H1 (cell line): ENCODE results near the gene SSTR5. TPM values are rescaled to one million over a fixed set of nuclear protein-coding genes. Genes with fewer than 3 reads are reported as not detected.

ENCODE experiments used
- CTCF ChIA-PET: fragments of 300-600 bp; sonication (Branson Sonifier 250); formaldehyde crosslinking; loops from one replicate; lab custom pipeline; 2021; ENCODE audit not compliant: partially characterized antibody; lab: Charles Lee
- POLR2A ChIA-PET: fragments of 300-600 bp; sonication (Branson Sonifier 250); formaldehyde crosslinking; loops from one replicate; lab custom pipeline; 2021; ENCODE audit warnings: inconsistent platforms; ENCODE audit not compliant: partially characterized antibody; lab: Charles Lee
- DNase-seq, 2 experiments: peaks; one replicate each; pipeline versions ENCODE4 v3.0.0 to v3.0.0-alpha.2; 2010 to 2022; ENCODE audit warnings: low spot score in 2 of 2, low read depth in 1 of 2, mixed read lengths in 1 of 2
- FAIRE-seq: peaks from 2 replicates; lab custom pipeline; 2011; peaks lifted over from hg19 to GRCh38; lab: Jason Lieb, UNC
- H2AFZ ChIP-seq: 2 replicates; pipeline ENCODE4 v1.8.1; 2012; ENCODE audit warnings: low read length, inconsistent platforms
- H2AK5ac ChIP-seq: 2 replicates; pipeline ENCODE4 v1.6.1; 2013; ENCODE audit warnings: low read depth, low read length
- H2BK120ac ChIP-seq: replicated peaks from 2 replicates; pipeline ENCODE3; 2013; ENCODE audit warnings: low read depth, low read length, inconsistent platforms
- H2BK12ac ChIP-seq: 2 replicates; pipeline ENCODE4 v1.6.1; 2013; ENCODE audit warnings: low read depth, low read length
- H2BK15ac ChIP-seq: 2 replicates; pipeline ENCODE4 v1.6.1; 2013; ENCODE audit warnings: low read length
- H2BK20ac ChIP-seq: 2 replicates; pipeline ENCODE4 v1.6.1; 2013; ENCODE audit warnings: low read length
- H2BK5ac ChIP-seq: 2 replicates; pipeline ENCODE4 v1.6.1; 2013; ENCODE audit warnings: low read depth, low read length
- H3K14ac ChIP-seq: 2 replicates; pipeline ENCODE4 v1.6.1; 2013; ENCODE audit warnings: inconsistent platforms; ENCODE audit not compliant: insufficient read length
- H3K18ac ChIP-seq: 2 replicates; pipeline ENCODE4 v1.6.1; 2013; ENCODE audit warnings: low read length; ENCODE audit errors: extremely low read depth
- H3K23ac ChIP-seq: 2 replicates; pipeline ENCODE4 v1.6.1; 2013; ENCODE audit warnings: inconsistent platforms; ENCODE audit not compliant: insufficient read length
- H3K23me2 ChIP-seq: 2 replicates; pipeline ENCODE4 v1.6.1; 2013; ENCODE audit warnings: low read depth, low read length
- H3K27ac ChIP-seq: 2 replicates; pipeline ENCODE4 v1.6.1; 2011; ENCODE audit warnings: low read depth, low read length, inconsistent platforms
- H3K27me3 ChIP-seq, 4 experiments: replicated peaks in 1 of 4; 1 replicate in 1 of 4; 2 replicates in 3 of 4; pipeline versions ENCODE4 v1.6.1 to v1.8.1; 2011 to 2013; ENCODE audit warnings: low read length in 3 of 4, mild to moderate bottlenecking in 3 of 4, inconsistent platforms in 2 of 4, mixed read lengths in 2 of 4, moderate library complexity in 1 of 4; ENCODE audit not compliant: control insufficient read depth in 3 of 4, insufficient read depth in 3 of 4; ENCODE audit errors: extremely low read depth in 1 of 4
- H3K36me3 ChIP-seq, 4 experiments: 2 replicates each; pipeline versions ENCODE4 v1.6.1 to v1.8.1; 2011 to 2013; ENCODE audit warnings: mild to moderate bottlenecking in 4 of 4, low read length in 3 of 4, moderate library complexity in 2 of 4, control low read depth in 1 of 4, inconsistent platforms in 1 of 4; ENCODE audit not compliant: insufficient read depth in 4 of 4, control insufficient read depth in 2 of 4
- H3K4ac ChIP-seq: replicated peaks from 2 replicates; pipeline ENCODE3; 2013; ENCODE audit warnings: low read length, low read depth, mixed read lengths, inconsistent platforms; ENCODE audit not compliant: insufficient read length
- H3K4me1 ChIP-seq, 4 experiments: replicated peaks in 1 of 4; 1 replicate in 1 of 4; 2 replicates in 3 of 4; pipeline versions ENCODE4 v1.6.1 to v1.8.1; 2011 to 2013; ENCODE audit warnings: low read length in 3 of 4, inconsistent platforms in 2 of 4, mixed read lengths in 1 of 4; ENCODE audit not compliant: insufficient read depth in 4 of 4, control insufficient read depth in 3 of 4
- H3K4me2 ChIP-seq, 2 experiments: 2 replicates each; pipeline versions ENCODE4 v1.6.1 to v1.8.1; 2011 to 2013; ENCODE audit warnings: low read depth in 2 of 2, low read length in 2 of 2, control low read depth in 1 of 2, inconsistent platforms in 1 of 2, mild to moderate bottlenecking in 1 of 2; ENCODE audit not compliant: insufficient read depth in 1 of 2
- H3K4me3 ChIP-seq, 4 experiments: fragments of 200-600, 300-600 bp in 1 of 4; sonication (generic), shearing (Covaris generic), sonication (Bioruptor Twin) in 1 of 4; 2 replicates each; pipeline versions ENCODE4 v1.5.1 to v1.8.1; 2011 to 2016; ENCODE audit warnings: low read length in 4 of 4, low read depth in 3 of 4, control low read depth in 2 of 4, inconsistent platforms in 2 of 4, mild to moderate bottlenecking in 2 of 4, mixed read lengths in 1 of 4, moderate library complexity in 1 of 4; ENCODE audit not compliant: insufficient read depth in 2 of 4; ENCODE audit errors: extremely low read depth in 1 of 4
- H3K56ac ChIP-seq: replicated peaks from 2 replicates; pipeline ENCODE3; 2013; ENCODE audit warnings: low read depth, mild to moderate bottlenecking, mixed read lengths, low read length, inconsistent platforms; ENCODE audit not compliant: insufficient read length
- H3K79me1 ChIP-seq: 2 replicates; pipeline ENCODE4 v1.6.1; 2013; ENCODE audit warnings: low read depth, low read length, control low read depth
- H3K79me2 ChIP-seq, 2 experiments: 2 replicates each; pipeline versions ENCODE4 v1.6.1 to v1.8.1; 2012 to 2013; ENCODE audit warnings: low read length in 2 of 2, mild to moderate bottlenecking in 2 of 2, inconsistent platforms in 1 of 2; ENCODE audit not compliant: insufficient read depth in 2 of 2, control insufficient read depth in 1 of 2
- H3K9ac ChIP-seq, 4 experiments: replicated peaks in 1 of 4; 1 replicate in 1 of 4; 2 replicates in 3 of 4; pipeline versions ENCODE4 v1.6.1 to v1.8.1; 2011 to 2013; ENCODE audit warnings: low read depth in 3 of 4, low read length in 3 of 4, control low read depth in 2 of 4, mild to moderate bottlenecking in 2 of 4, moderate library complexity in 2 of 4, inconsistent platforms in 1 of 4; ENCODE audit errors: extremely low read depth in 1 of 4
- H3K9me3 ChIP-seq, 2 experiments: 2 replicates each; pipeline versions ENCODE4 v1.6.1 to v1.8.1; 2012 to 2013; ENCODE audit warnings: mild to moderate bottlenecking in 2 of 2, moderate library complexity in 2 of 2, control low read depth in 1 of 2, inconsistent platforms in 1 of 2, low read depth in 1 of 2, low read length in 1 of 2, mixed read lengths in 1 of 2; ENCODE audit not compliant: insufficient read depth in 2 of 2
- H4K20me1 ChIP-seq, 2 experiments: replicated peaks in 1 of 2; 2 replicates each; pipeline versions ENCODE3 to v1.8.1; 2011 to 2013; ENCODE audit warnings: inconsistent platforms in 2 of 2, low read length in 2 of 2, mild to moderate bottlenecking in 1 of 2; ENCODE audit not compliant: insufficient read depth in 2 of 2, control insufficient read depth in 1 of 2
- H4K5ac ChIP-seq: 2 replicates; pipeline ENCODE4 v1.6.1; 2013; ENCODE audit warnings: low read length, low read depth, mixed read lengths, inconsistent platforms; ENCODE audit not compliant: insufficient read length
- H4K8ac ChIP-seq: 2 replicates; pipeline ENCODE4 v1.8.0; 2013; ENCODE audit warnings: mild to moderate bottlenecking, moderate library complexity, low read length, inconsistent platforms; ENCODE audit not compliant: insufficient read depth; ENCODE audit errors: extremely low read depth
- H4K91ac ChIP-seq: replicated peaks from 2 replicates; pipeline ENCODE3; 2013; ENCODE audit warnings: low read length, mixed read lengths, inconsistent platforms; ENCODE audit not compliant: insufficient read length
- CBX5 ChIP-seq: fragments of 300-800, 300-1000 bp; sonication (generic); IDR thresholded peaks from 2 replicates; pipeline ENCODE4 v1.7.1; 2016; ENCODE audit warnings: antibody characterized with exemption, low read length, low read depth
- CBX8 ChIP-seq: fragments of 300-800, 300-1000 bp; sonication (generic); IDR thresholded peaks from 2 replicates; pipeline ENCODE4 v1.7.1; 2016; ENCODE audit warnings: low read depth, low read length, borderline replicate concordance
- CEBPB ChIP-seq: IDR thresholded peaks from 2 replicates; pipeline ENCODE4 v1.6.1; 2012; ENCODE audit warnings: low read depth, low read length
- HDAC6 ChIP-seq: IDR thresholded peaks from one replicate; pipeline ENCODE4 v1.7.1; 2012; ENCODE audit warnings: low read depth, mild to moderate bottlenecking, inconsistent platforms, low read length, moderate library complexity
- MAX ChIP-seq: IDR thresholded peaks from 2 replicates; pipeline ENCODE4 v1.6.1; 2012; ENCODE audit warnings: inconsistent platforms
- POU5F1 ChIP-seq: IDR thresholded peaks from 2 replicates; pipeline ENCODE4 v1.6.1; 2011; ENCODE audit warnings: low read depth, mild to moderate bottlenecking, low read length, moderate library complexity
- WGBS, 2 experiments: shearing (Covaris generic) in 1 of 2; methylation state at CpG; one replicate each; pipeline versions ENCODE4 v1.1.6 to v1.1.7; 2013 to 2015; ENCODE audit warnings: low lambda C conversion rate in 2 of 2, mixed read lengths in 2 of 2, inconsistent platforms in 1 of 2, low coverage in 1 of 2, missing lambda C conversion rate in 1 of 2; ENCODE audit not compliant: insufficient replicate concordance in 2 of 2, insufficient coverage in 1 of 2, insufficient read length in 1 of 2; ENCODE audit errors: extremely low coverage in 1 of 2, missing lambda C conversion rate in 1 of 2; 5-methylcytosine and 5-hydroxymethylcytosine counted together
- polyA plus RNA-seq, 7 experiments: library from polyadenylated mRNA; depleted of rRNA in 3 of 7; stranded (reverse) in 5 of 7; unstranded in 2 of 7; fragments of >200 nt in 5 of 7; fragments of 200-250 nt in 2 of 7; gene quantifications; 1 replicate in 5 of 7; 2 replicates in 1 of 7; 4 replicates in 1 of 7; pipeline versions ENCODE4 v1.2.1 to v1.2.3, GENCODE V29; 2011 to 2013; ENCODE audit warnings: missing spikeins in 2 of 7, mixed read lengths in 2 of 7
- total RNA-seq: library from RNA; stranded (reverse); fragmentation: NEBNext Ultra II Directional; extraction: Animal tissue kit (Norgen Biotek cat#: 25700); gene quantifications from 2 replicates; pipeline ENCODE4 v1.2.1, GENCODE V29; 2021

SSTR5 gene
- total and polyA plus RNA-seq, 2 of the 8 experiments (the other 6 are each of a cell fraction or from before 2014, with no cell fraction given), result 0.56 to 0.60 TPM

GRCh38 chr16:1060416-1061340 lies 11.9 kb upstream of the SSTR5 start:
- FAIRE-seq (no peak), DNase-seq (no peak)
- ChIA-PET POLR2A (interaction anchor here (0.6 kb wide), 2 partner anchors 12 to 24 kb away, joined by 3 to 4 read pairs; no protein-coding TSS in a partner anchor), CTCF (interaction anchor here (1.0 to 2.0 kb wide), 6 partner anchors 14 to 133 kb away, joined by 3 to 6 read pairs (median 4); no protein-coding TSS in a partner anchor)
- Histone ChIP-seq H4K5ac (no peak overlapping the region), H2BK12ac (no peak overlapping the region), H2BK5ac (no peak overlapping the region), H3K23me2 (no peaks in the 10 kb centered on the region), H2BK120ac (no peak overlapping the region), H3K27me3 (no peaks in the 10 kb centered on the region), H3K27ac (no peak overlapping the region), H3K79me2 (no peaks in the 10 kb centered on the region), H3K56ac (no peak overlapping the region), H4K8ac (no peak overlapping the region; the same call in 1 of the 2 replicates), H3K23ac (no peak overlapping the region), H3K9ac (no peak overlapping the region), H4K20me1 (no peaks in the 10 kb centered on the region), H3K9me3 (0 out of 4 replicates have a peak, but pooled peaks cover 0 to 6% of the 10 kb centered on the region in 2 experiments), H3K36me3 (no peaks in the 10 kb centered on the region), H3K79me1 (no peaks in the 10 kb centered on the region), H2AK5ac (no peak overlapping the region; the same call in 1 of the 2 replicates), H3K4me2 (no peak overlapping the region), H2AFZ (no peak overlapping the region), H3K4me1 (no peaks in the 10 kb centered on the region), H4K91ac (no peak overlapping the region), H3K4ac (no peak overlapping the region), H3K14ac (no peak overlapping the region), H3K4me3 (no peak overlapping the region), H2BK15ac (no peak overlapping the region), H2BK20ac (no peak overlapping the region), H3K18ac (no peak overlapping the region)
- 88% methylated on average over 41 of the region's 42 CpGs; no CpG with 5 or more reads in 1 of the 2 experiments for WGBS, 2 experiments
- TF ChIP-seq HDAC6, result no peak
- no peak for TF ChIP-seq CEBPB
- no peak for TF ChIP-seq CBX5
- no peak for TF ChIP-seq POU5F1
- TF ChIP-seq CBX8, result no peak
- no peak for TF ChIP-seq MAX
